ENCODE results near the gene NAALADL2.

DNA sequence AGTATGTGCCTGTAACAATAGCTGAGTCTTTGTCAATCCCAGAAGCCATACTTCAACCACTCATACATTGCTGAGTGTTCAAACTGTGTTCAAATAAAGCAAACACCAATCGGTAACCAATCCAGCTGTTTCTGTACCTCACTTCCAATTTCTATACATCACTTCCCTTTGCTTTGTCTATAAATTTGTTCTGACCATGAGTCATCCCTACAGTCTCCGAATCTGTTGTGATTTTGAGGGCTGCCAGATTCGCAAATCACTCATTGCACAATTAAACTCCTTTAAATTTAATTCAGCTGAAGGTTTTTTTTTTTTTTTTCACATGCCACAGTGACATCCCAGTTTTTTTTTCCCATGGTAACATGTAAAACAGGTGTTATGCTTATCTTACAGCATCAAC lies 870.3 kb downstream of the NAALADL2 start:
- TF ChIP-seq CTCF (IDR thresholded peaks at IDR 0.05) (no peak), POLR2A (IDR thresholded peaks at IDR 0.05) (no peak)
